ENCODE measurements around the gene CXCL16.

The CXCL16 gene

DNA sequence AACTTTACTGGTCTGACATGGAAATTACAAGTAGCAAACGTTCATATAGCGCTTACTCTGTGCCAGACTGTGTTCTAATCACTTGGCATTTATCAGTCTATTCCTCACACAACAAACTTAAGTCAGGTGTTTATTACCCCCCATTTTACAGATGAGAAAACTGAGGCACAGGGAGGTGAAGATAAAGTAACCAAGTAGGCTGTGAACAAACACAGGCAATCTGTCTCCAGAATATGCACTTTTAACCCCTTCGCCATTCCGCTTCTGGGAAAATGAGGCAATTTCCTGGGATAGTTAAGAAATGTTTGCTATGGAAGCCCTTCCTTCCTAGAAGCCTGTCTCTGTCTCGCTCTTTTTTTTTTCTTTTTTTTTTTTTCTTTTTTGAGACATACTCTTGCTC, 12.2 kb upstream of the CXCL16 start:
- DNase-seq (ENCODE audit: low read depth), result no peak

DNA sequence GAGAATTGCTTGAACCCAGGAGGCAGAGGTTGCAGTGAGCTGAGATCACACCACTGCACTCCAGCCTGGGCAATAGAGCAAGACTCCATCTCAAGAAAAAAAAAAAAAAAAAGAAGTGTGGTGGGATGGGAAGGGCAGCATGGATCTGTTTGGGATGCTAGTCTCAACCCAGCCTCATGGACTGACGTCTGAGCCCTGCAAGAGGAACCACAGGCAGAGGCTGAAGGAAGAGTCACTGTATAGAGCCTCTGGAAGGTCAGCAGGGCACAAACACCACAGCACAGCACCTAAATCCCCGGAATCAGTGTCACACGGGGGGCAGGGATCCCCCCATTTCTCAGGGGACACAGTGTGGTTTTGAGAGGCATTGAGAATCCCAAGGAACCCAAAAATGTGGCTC, 10.9 kb upstream of the CXCL16 start:
- no peak for DNase-seq (ENCODE audit: low read depth)

DNA sequence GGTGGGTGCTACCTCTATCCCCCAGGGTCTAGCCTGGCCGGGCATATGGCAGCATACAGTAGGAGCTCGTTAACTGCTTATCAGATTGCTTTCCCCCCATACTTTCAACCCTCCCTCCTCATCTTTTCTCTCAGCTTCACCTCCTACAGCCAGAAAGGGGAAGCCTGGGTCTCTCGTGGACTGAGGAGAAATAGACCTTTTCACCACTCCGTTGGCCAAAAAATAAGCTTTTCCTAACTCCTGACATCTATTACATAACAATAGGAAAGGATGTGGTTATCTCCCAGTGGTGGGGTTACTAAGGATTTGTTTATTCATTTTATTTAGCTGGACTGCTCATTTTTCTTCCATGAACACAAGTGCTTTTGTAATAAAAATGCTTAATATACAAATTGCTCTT, 9.0 kb upstream of the CXCL16 start:
- no peak for DNase-seq (ENCODE audit: low read depth)

- no peak for DNase-seq (ENCODE audit: low read depth)
Measured at GRCh38 chr17:4747847-4748246, 8.1 kb upstream of the CXCL16 start.

DNA sequence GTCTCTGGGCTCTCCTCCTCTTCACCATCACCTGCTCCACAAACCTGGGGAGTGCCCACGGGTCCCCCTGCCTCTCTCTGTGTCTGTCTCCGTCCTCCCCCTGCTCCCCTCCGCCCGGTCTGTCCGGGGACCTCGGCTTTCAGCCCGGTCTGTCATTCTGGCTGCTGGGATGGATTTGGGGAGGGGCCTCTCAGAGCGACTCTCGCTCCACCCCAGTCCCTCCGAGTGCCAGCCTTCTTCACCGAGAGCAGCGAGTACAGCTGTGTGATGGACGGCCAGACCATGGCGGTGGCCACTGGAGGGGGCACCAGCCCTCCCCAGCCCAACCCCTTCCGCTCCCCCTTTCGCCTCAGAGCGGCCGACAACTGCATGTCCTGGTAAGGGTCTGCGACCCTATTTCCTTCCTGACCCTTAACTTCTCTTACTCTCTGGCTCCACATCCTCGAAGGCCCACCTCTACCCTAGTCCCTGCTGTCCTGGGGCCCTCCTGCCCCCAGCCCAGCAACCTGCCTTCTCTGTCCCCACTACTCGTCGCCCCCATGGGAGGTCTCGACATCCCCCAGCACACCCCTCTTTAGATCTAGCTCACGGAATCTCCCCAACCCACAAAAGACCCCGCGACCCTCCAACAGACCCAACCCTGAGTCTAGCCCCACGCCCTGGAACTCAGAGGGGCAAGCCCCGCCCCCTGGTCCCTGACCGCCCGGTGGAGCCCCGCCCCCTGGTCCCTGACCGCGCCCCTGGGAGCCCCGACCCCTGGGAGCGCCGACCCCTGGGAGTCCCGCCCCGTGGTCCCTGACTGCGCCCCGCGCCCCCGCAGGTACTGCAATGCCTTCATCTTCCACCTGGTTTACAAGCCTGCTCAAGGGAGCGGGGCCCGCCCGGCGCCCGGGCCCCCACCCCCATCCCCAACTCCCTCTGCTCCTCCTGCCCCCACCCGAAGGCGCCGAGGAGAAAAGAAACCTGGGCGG, 5.6 kb upstream of the CXCL16 start:
- no peak for DNase-seq (ENCODE audit: low read depth)

DNA sequence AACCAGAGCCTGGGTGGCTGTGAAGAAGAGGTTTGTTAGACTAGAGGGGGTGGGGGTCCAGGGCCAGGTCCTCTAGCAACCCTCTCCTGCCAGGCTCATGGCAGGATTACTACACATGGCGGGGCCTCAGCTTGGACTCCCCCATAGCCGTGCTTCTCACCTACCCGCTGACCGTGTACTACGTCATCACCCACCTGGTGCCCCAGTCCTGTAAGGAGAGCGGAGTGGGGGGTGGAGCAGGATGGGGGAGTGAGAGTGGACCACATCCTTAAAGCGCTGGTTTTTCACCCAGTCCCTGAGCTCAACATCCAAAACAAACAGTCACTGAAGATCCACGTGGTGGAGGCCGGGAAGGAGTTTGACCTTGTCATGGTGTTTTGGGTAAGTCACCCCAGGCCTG, 4.2 kb upstream of the CXCL16 start:
- no peak for DNase-seq (ENCODE audit: low read depth)

- no peak for DNase-seq (ENCODE audit: low read depth)
Measured at GRCh38 chr17:4743216-4743615, 3.5 kb upstream of the CXCL16 start.

DNA sequence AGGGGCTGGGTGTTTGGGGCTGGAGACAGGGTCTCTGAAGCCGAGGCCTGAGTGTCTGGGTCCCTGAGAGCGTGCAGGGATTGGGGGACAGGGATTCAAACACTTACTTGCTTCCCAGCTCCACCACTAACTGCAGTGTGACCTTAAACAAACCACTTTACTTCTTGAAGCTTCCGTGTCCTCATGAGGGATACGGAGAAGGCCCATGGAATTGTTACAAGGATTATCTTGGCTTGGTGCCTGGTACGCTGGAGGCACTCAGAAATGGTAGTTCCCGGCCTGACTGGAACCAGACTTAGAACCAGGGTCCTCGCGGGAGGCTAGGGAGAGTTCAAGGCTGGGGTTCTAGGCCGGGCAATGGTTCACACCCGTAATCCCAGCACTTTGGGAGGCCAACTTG, 2.9 kb upstream of the CXCL16 start:
- DNase-seq (ENCODE audit: low read depth), result no peak

GRCh38 chr17:4742133-4742532, 2.4 kb upstream of the CXCL16 start:
- no peak for DNase-seq (ENCODE audit: low read depth)

- no peak for DNase-seq (ENCODE audit: low read depth)
Measured at GRCh38 chr17:4741544-4741943, 1.8 kb upstream of the CXCL16 start.

- DNase-seq (ENCODE audit: low read depth), result no peak
Measured at GRCh38 chr17:4740584-4740983, 856 bp upstream of the CXCL16 start.

DNA sequence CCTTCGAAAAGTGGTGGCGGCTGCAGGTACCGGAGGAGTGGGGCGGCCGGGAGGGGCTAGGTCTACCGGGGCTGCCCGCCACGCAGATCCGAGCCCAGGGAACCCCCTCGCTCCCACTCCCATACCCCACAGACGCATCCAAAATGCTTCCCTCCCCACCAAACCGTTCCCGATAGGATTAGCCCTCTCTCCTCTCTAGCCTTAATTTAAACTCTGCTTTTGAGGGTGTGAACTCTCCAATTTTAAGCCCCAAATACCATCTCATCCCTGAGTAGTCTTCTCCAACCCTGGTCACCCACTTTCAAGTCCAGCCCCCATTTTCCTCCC, 260 bp upstream of the CXCL16 start:
- no peak for DNase-seq (ENCODE audit: low read depth)

DNA sequence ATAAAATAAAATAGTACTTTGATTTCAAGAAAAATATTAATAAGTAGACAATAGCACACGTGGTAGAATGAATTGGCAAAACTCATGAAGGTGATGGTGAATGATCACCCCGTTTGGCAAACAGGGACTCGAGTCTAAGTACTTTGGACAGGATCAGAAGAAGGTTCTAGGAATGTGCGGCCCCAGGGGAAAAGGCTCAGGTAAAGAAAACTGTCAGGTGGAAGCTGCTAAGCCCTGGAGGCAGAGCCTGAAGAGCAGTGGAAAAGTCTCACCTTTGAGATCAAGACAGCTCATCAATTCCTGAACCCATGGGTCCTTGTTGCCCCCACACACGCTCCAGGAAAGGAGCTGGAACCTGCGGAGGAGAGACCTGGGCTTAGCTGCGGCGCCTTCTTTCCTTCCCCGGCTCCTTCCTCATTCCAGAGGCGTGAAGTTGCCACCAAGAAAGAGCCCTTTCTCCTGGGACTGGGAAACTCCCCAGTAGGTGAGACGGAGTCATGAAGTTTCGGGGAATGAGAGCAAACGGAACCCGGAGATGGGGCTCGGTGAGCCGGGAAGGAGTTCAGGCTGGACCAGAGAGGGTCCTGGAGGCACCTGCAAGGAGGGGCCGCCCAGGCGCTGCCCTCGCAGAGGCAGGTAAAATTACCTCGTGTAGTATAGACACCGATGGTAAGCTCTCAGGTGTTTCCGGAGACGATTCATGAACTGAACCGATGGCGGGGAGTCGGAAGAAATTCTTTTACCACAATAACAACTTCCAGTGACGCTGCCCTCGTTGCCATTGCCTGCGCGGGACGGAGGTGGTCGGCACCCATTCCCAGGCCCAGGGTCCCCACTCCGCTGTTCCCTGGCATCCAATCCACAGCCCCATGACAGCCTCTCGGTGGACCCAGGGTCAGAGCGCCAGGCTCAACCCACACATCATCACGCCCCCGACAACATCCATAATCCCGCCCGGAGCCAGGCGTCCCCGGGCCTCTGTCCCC, 1.3 kb downstream of the CXCL16 start:
- no peak for DNase-seq (ENCODE audit: low read depth)

GRCh38 chr17:4735876-4736651, 3.7 kb downstream of the CXCL16 start:
- no peak for DNase-seq (ENCODE audit: low read depth)

GRCh38 chr17:4734857-4735475, 4.8 kb downstream of the CXCL16 start:
- no peak for DNase-seq (ENCODE audit: low read depth)

DNA sequence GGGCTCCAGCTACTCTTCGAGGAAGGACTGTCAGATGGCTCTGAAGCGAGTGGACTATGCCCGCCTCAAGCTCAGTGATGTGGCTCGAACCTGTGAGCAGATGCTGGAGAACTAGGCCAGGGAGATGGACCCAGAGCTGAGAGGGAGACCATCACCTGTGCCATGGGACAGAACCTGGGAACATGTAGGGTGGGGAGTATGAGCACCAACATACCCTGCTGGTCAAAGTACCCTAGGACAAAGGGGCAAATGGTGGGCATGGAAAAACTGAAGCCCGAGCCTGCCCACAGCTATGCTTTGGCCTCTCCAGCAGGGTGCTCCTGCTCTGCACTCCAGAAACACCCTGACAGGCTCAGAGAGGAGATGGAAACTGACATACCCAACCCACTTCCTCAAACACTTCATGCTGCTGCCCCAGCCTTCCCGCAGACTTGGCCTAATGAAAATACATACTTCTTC, 6.6 kb downstream of the CXCL16 start:
- no peak for DNase-seq (ENCODE audit: low read depth)

GRCh38 chr17:4728124-4728523, 11.6 kb downstream of the CXCL16 start:
- DNase-seq (ENCODE audit: low read depth), result no peak

- no peak for DNase-seq (ENCODE audit: low read depth)
Measured at GRCh38 chr17:4725646-4726310, 13.9 kb downstream of the CXCL16 start.

- no peak for DNase-seq (ENCODE audit: low read depth)
Measured at GRCh38 chr17:4724650-4725049, 15.1 kb downstream of the CXCL16 start.

- DNase-seq (ENCODE audit: low read depth), result no peak
Measured at GRCh38 chr17:4722678-4723240, 17.0 kb downstream of the CXCL16 start.

Data from stimulated activated CD8-positive, alpha-beta memory T cell treated with anti-CD3 and anti-CD28 coated beads, Interleukin-12 subunit alpha, Interleukin-12 subunit beta, amount 100 ng/mL, for 4 hours (primary cell).